ENCODE results near the gene PMF1.
A peak's percentile ranks its signal among the peaks of the same experiment; 100 is the strongest.
"Not testable (repeated sequence)": the region's sequence is repeated elsewhere in the genome, so short reads cannot be mapped to it uniquely, and the experiment has no call there.

The PMF1 gene

DNA sequence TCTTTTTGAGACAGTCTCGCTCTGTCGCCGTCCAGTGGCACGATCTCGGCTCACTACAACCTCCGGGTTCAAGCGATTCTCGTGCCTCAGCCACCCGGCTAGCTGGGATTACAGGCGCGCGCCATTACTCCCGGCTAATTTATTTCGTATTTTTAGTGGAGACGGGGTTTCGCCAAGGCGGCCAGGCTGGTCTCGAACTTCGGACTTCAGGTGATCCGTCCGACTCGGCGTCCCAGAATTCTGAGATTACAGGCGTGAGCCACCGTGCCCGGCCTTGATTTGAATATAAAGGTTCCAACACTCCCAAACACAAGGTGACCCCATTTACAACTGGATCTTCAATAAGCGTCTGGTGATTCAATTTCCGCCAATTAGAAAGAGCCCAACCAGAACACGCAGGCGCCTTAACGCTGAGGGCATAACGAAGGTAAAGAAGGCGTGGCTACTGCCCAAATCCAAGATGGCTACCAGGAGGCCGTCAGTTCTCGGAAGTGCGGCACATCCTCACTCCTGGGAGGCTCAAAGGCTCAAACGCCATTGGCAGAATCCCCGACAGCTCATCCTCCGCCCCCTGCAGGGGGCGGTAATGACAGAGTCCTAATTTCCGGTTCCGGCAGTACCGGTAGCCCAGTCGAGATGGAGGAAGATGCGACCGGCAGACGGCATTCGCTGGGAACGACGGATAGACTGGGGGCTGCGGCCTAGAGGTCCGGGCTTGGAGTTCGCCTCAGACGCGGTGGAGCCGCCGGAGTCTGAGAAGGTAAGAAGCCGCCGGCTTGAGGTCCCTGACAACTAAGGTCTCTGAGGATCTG, 19.1 kb upstream of the PMF1 start, which contains the start of gene SLC25A44:
Gene SLC25A44 (plus strand): TSS at position 617 of the 812 bp plus-strand sequence. CDS start 5,744 bp downstream, outside the sequence.
- peak; percentile 92 to 99 (median 97) for DNase-seq
- intact Hi-C loops (cut with DNase I) = loop anchor here (5.0 kb wide), 1 partner anchor 36 kb away; no protein-coding TSS in a partner anchor

DNA sequence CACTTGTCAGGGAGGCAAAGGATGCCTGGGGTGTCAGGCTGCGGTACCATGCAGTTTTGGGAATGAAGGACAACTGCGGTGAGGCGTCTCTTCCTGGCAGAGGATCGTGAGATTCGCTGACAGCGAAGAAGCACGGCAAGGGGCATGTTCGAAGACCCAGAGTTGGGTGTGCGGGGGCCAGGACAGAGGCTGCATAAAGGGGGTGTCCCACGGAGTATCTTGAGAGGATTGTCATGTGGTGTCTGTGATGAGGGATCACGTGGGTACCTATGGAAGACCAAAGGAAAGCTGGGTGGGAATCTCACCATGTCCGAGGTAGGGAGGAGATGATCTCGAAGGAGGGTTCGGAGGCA, 18.5 kb upstream of the PMF1 start:
- intact Hi-C loops (cut with DNase I) = loop anchor here (5.0 kb wide), 1 partner anchor 37 kb away; no protein-coding TSS in a partner anchor
- peak in 37 of 42 donors; percentile 8 to 75 (median 48) for DNase-seq

DNA sequence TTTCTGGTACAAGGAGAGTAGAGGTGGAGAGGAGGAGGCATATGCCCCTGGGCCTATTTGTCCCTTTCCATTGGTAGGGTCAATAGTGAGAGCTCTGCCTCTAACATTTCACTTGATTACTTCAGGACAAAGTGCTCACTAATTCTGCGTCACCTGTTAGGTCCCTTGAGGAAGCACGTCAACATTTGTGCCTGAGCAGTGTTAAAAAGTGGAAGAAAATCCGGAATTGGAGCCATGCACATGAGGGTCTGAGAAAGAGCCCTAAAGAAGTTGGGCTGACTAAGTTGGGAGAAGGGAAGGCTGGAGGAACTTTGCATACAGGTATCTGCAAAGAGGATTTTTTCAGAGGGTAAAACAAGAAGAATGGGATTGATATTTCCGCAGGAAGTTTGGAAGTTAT, 17.0 kb upstream of the PMF1 start:
- intact Hi-C loops (cut with DNase I) = no loop called here

DNA sequence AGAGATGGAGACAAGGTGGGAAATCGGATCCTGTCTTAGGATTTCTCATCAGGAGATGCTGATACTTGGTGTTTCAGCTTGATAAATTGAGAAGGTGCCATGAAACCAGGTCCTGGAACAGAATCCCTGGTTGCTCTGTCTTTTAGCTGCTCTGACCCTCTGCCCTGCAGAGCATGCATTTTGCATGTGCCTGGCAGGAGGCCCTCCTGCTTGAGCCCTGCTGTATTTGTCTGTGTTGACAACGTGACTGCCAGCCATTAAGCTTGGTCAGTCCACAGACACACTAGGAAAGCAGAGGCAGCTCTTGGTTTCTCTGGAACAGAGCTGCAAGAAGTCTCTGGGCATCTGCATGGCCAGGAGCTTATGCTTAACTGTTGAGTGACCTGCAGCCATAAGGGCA, 16.4 kb upstream of the PMF1 start:
- intact Hi-C loops (cut with DNase I) = no loop called here
- no peak for DNase-seq

More for the DNA sequence above, 17.0 kb upstream of the PMF1 start:
- no peak for DNase-seq

DNA sequence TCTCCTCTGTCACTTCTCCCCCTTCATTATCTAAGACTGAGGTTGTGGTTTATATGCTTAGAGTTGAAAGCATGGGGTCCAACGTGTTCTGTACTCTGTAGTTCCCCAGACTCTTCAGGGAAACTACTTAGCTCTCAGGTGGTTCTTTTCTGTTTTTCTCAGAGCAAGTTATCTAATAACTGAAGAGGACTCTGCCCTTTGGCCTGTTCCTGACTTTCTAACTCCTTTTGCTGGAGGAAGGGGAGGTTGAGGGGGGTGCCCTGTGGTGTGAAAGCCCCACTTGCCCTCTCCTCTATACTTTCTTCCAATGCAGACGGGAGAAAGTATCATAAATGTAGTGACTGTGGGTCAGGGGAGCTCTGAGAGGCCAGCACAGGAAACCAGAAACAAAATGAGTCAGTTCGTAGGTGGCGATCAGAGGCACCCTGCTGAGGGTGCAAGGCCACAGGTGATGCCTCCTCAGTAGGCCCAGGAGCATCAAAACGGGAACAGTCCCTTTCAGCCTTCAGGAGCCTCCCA, 13.9 kb upstream of the PMF1 start:
- peak in 1 of 42 donors; percentile 7 for DNase-seq
- intact Hi-C loops (cut with DNase I) = no loop called here

DNA sequence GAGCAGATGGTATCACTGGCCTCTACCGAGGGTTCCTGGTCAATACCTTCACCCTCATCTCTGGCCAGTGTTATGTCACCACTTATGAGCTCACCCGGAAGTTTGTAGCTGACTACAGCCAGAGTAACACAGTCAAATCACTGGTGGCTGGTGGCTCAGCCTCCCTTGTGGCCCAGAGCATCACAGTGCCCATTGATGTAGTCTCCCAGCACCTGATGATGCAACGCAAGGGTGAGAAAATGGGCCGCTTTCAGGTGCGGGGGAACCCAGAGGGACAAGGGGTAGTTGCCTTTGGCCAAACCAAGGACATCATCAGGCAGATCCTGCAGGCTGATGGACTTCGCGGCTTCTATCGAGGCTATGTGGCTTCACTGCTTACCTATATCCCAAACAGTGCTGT, 12.8 kb upstream of the PMF1 start:
- intact Hi-C loops (cut with DNase I) = no loop called here
- peak in 2 of 42 donors; percentile 5 to 10 for DNase-seq

DNA sequence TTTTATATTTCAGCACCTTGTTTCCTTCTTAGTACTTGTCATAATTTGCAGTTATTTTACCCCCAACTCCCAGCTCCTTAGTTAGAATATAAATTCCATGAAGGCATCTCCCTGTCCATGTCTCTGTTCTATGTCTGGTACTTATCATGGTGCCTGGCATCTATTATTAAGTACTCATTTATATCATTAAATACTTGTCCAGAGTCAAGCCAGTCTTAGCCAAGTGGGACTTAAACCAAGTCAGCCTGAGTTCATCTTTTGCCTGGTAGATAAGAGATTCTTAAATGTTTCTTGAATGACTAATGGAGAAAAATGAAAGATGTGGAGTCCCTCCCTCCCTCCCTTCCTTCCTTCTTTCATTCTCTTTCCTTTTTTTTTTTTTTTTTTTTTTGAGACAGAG, 9.5 kb upstream of the PMF1 start:
- intact Hi-C loops (cut with DNase I) = no loop called here
- no peak for DNase-seq

DNA sequence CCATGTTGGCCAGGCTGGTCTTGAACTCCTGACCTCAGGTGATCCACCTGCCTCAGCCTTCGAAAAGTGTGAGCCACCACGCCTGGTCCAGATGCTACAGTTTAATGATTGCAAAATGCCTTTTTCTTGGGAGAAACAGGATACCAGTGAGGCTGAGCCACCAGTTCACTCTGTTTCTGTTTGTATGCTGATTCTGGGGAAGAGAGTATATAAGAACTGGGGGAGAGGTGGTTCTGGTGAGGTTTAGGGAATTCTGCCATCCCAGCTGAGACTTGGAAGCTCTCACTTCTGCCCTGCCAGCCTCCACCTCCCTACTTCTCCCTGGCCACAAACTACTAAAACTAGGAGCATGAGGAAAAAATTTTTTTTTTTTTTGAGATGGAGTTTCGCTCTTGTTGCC, 8.1 kb upstream of the PMF1 start:
- no peak for DNase-seq
- intact Hi-C loops (cut with DNase I) = no loop called here

DNA sequence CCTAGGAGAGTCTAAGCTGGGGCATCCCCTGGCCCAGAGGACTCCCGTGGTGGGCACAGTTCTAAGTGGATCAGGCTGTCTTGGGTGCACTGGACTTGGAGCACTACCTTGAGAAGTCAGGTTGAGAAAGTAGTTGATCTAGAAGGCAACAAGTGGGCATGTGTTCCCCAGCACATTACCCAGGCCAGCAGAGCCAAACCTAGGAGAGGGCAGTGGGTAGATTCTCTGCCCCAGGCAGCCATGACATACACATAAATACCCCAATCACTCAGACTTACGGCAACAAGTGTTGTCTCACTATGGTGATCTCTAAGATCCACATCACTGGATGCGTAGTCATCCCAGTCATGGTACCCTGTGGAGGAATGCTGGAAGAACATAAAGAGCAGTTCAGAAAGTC, 1.6 kb upstream of the PMF1 start:
- peak in 1 of 42 donors; percentile 11 for DNase-seq
- intact Hi-C loops (cut with DNase I) = no loop called here

DNA sequence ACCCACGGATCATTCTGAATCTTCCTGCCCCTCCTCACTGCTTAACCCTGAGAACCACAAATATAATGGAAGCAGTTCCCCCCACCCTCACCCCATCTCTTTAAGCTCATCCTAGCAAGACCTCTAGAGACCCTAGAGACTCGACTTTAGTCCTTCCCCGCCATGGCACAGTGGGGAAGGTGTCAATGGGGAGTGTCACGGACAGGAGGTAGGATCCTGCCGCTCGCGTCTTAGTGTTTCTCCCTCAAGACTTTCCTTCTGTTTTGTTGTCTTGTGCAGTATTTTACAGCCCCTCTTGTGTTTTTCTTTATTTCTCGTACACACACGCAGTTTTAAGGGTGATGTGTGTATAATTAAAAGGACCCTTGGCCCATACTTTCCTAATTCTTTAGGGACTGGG, 677 bp upstream of the PMF1 start:
- intact Hi-C loops (cut with DNase I) = no loop called here
- no peak for DNase-seq

DNA sequence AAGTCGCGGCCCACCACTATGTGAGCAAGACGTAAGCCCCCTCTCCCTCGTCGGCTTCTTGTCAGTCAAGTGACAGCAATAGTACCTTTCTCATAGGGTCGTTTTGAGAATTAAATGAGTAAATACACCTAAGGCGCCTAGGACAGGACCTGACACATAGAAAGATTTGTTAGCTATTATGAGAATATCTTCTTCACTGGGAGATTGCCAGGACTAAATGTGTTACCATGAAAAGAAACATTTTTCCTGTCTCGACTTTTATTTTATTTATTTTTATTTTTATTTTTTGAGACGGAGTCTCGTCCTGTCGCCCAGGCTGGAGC, 798 bp downstream of the PMF1 start:
- intact Hi-C loops (cut with DNase I) = no loop called here
- DNase-seq = no peak

DNA sequence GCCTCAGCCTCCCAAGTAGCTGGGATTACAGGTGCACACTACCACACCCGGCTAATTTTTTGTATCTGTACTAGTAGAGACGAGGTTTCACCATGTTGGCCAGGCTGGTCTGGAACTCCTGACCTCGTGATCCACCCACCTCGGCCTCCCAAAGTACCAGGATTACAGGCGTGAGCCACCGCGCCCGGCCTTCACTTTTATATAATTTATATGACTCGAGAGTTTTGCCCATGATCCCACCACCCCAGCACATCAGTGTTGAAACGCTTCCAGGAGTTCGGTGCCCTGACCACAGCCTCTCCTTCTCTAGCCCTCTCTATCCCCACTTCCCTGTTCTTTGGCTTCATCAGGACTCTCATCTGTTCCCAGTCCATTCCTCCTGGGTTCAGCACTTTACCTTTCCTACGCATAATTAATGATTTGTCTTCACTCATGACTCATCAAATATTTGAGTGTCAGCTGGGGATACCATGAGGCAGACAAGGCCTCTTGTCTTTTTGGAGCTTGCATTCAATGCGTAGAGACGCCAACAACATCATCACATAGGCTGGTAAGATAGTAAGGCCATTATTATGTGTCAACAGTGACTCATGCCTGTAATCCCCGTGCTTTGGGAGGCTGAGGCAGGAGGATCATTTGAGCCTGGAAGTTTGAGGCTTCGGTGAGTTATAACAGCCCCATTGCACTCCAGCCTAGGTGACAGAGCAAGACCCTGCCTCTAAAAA, 1.4 kb downstream of the PMF1 start:
- no peak for DNase-seq
- intact Hi-C loops (cut with DNase I) = no loop called here

DNA sequence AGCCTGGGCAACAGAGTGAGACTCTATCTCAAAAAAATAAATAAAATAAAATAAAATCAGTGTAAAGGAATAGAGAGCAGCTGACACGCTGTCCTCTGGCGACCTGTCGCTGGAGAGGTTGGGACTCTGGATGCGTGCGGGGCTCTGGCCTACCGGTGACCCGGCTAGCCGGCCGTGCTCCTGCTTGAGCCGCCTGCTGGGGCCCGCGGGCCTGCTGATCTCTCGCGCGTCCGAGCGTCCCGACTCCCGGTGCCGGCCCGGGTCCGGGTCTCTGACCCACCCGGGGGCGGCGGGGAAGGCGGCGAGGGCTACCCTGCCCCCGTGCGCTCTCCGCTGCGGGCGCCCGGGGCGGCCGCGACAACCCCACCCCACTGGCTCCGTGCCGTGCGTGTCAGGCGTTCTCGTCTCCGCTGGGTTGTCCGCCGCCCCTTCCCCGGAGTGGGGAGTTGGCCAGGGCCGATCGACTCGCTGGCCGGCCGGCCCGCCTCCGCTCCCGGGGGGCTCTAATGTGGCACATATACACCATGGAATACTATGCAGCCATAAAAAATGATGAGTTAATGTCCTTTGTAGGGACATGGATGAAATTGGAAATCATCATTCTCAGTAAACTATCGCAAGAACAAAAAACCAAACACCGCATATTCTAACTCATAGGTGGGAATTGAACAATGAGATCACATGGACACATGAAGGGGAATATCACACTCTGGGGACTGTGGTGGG, 3.7 kb downstream of the PMF1 start:
- intact Hi-C loops (cut with DNase I); DNase-seq: not testable (repeated sequence)

DNA sequence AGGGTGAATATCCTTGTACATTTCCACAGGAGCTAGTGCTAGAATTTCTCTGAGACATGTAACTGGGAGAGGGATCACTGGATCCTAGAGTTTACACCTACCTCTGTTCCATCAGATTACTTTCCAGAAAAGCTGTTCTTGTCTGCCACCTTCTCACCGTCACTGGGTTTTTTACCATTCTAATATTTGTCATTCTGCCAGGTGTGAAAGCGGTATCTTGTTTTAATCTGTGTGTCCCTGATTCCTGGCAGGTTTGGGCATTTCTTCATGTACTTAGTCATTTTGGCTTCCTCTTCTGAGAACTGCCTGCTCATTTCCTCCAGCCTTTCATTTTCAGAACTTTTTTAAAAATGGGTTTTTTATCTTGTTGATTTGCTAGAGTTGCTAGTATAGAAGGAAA, 5.1 kb downstream of the PMF1 start:
- intact Hi-C loops (cut with DNase I) = no loop called here
- DNase-seq = peak in 1 of 42 donors; percentile 39

DNA sequence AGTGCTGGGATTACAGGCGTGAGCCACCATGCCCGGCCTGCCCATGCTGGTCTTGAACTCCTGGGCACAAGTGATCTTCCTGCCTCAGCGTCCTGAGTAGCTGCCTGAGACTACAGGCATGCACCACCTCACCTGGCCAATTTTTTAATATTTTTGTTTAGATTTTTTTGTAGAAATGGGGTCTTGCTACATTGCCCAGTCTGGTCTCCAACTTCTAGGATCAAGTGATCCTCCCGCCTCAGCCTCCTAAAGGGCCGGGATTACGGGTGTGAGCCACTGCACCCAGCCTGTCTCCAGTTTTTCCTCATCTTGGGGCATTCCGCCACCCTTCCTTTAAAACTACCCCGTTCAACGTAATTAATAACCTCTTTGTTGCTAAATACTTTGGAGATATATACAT, 7.4 kb downstream of the PMF1 start:
- DNase-seq = no peak
- intact Hi-C loops (cut with DNase I) = loop anchor here (5.0 kb wide), 1 partner anchor 73 kb away; no protein-coding TSS in a partner anchor

DNA sequence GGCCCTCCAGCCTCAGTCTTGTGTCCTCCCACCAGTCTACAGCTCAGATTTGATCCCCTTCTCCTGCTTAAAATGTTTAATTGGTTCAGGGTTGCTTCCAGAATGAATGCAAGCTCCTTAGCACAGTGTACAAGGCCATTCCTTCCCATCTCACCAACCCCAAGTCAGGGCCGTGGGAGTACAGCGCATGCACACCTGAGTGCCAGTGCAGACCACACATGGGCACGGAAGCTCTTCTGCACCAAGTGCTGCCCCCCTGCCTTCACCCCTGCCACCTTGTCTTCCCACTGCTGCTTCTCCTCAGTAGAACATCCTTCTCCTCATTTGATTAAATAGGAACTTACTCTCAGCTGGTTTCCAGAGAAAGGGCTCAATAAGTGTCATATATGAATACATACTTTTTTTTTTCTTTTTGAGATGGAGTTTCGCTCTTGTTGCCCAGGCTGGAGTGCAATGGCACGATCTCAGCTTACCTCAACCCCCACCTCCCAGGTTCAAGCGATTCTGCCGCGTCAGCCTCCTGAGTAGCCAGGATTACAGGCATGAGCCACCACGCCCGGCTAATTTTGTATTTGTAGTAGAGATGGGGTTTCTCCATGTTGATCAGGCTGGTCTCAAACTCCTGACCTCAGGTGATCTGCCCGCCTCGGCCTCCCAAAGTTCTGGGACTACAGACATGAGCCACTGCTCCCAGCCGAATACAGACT, 9.3 kb downstream of the PMF1 start:
- DNase-seq = no peak
- intact Hi-C loops (cut with DNase I) = loop anchor here (5.0 kb wide), 1 partner anchor 75 kb away; no protein-coding TSS in a partner anchor

DNA sequence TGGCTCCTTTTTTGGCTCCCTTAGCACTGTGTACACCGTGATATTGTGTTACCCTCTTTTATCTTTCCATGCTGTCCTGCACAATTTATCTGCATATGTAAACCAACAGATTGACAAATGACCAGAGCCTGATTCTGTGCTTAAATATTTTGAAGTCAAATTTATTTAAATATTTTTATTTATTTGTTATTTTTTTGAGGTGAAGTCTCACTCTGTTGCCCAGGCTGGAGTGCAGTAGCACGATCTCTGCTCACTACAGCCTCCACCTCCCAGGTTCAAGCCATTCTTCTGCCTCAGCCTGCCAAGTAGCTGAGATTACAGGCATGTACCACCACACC, 12.8 kb downstream of the PMF1 start:
- DNase-seq = no peak
- intact Hi-C loops (cut with DNase I) = no loop called here

DNA sequence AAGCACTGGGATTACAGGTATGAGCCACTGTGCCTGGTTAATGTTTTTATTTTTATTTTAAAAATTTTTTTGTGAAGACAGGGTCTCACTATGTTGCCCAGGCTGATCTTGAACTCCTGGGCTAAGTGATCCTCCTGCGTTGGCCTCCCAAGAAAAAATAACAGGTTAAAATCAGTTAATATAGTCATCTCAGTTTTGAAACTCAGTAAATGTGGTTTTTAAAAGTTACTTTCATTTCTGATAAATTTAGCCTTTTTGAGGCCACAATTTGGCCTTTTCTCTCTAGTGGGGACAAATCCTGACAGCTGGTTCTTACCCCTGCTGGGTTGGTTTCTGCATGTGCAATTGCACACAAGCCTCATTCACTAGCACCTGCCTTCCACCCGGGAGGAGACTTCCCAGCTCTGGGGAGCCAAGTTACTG, 13.3 kb downstream of the PMF1 start:
- intact Hi-C loops (cut with DNase I) = no loop called here
- DNase-seq = no peak

DNA sequence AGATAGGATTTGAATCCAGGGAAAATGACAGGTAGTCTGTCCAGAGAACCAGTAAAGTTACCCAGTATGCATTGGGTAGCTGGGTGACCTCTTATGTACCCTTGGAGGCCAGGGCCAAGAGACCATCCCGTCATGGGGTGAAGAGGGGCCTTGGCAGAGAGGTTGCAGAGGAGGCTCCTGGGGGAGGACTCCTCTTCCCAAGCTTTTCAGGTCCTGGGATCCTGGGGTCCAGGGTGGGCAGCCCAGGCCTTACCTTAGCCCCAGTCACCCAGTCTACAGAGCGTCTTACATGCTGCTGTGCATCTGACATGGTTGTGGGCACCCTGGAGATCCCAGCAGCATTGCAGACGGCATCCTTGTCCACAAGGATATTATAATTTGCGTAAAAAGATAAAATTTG, 14.0 kb downstream of the PMF1 start:
- intact Hi-C loops (cut with DNase I) = no loop called here
- no peak for DNase-seq
